ENCODE data around the gene CD33. TPM values are rescaled to one million over a fixed set of nuclear protein-coding genes. Genes with fewer than 3 reads are reported as not detected.
A peak's percentile ranks its signal among the peaks of the same experiment; 100 is the strongest.

Gene CD33
- total and polyA plus RNA-seq, 8 donors, result 3.3 to 26.4 (median 4.3) TPM

- DNase-seq (no peak), ATAC-seq (no peak)
- H3K4me1 ChIP-seq, result peaks cover 0 to 6% of the 10 kb centered on the region in 2 donors
- no peak for TF ChIP-seq CTCF (IDR thresholded peaks at IDR 0.05)
- no peak overlapping the region for H3K4me3 ChIP-seq
- H3K27ac ChIP-seq, result no peak overlapping the region
- intact Hi-C loops (cut with DNase I), result no loop called here
- no peaks in the 10 kb centered on the region for H3K9me3 ChIP-seq
- peaks cover 0 to 13% of the 10 kb centered on the region in 2 donors for H3K27me3 ChIP-seq
- peaks cover 0 to 28% of the 10 kb centered on the region in 2 donors for H3K36me3 ChIP-seq
Measured at GRCh38 chr19:51240866-51241265, 16.0 kb downstream of the CD33 start.

GRCh38 chr19:51242881-51243630 lies 18.2 kb downstream of the CD33 start:
- no peak for TF ChIP-seq CTCF (IDR thresholded peaks at IDR 0.05)
- Histone ChIP-seq H3K4me1 (peaks cover 0 to 14% of the 10 kb centered on the region in 2 donors), H3K36me3 (peaks cover 0 to 17% of the 10 kb centered on the region in 2 donors), H3K27ac (no peak overlapping the region), H3K4me3 (no peak overlapping the region), H3K9me3 (no peaks in the 10 kb centered on the region), H3K27me3 (peaks cover 0 to 5% of the 10 kb centered on the region in 2 donors)
- no peak for DNase-seq
- no peak for ATAC-seq
- intact Hi-C loops (cut with DNase I), result no loop called here

- Histone ChIP-seq H3K4me1 (peaks cover 0 to 19% of the 10 kb centered on the region in 2 donors), H3K9me3 (no peaks in the 10 kb centered on the region), H3K4me3 (no peak overlapping the region), H3K27ac (peak overlapping the region in 1 of 2 donors; percentile 51), H3K36me3 (no peaks in the 10 kb centered on the region), H3K27me3 (peaks cover 0 to 8% of the 10 kb centered on the region in 2 donors)
- ATAC-seq (peak; percentile 31), DNase-seq (no peak)
- TF ChIP-seq CTCF (IDR thresholded peaks at IDR 0.05), result no peak
- intact Hi-C loops (cut with DNase I), result no loop called here
Measured at GRCh38 chr19:51246164-51246552, 21.3 kb downstream of the CD33 start.

GRCh38 chr19:51247972-51248590 lies 23.2 kb downstream of the CD33 start:
- Histone ChIP-seq H3K9me3 (no peaks in the 10 kb centered on the region), H3K27ac (no peak overlapping the region), H3K4me1 (peaks cover 0 to 18% of the 10 kb centered on the region in 2 donors), H3K27me3 (peaks cover 0 to 18% of the 10 kb centered on the region in 2 donors), H3K4me3 (no peak overlapping the region), H3K36me3 (no peaks in the 10 kb centered on the region)
- DNase-seq, result no peak
- intact Hi-C loops (cut with DNase I), result no loop called here
- ATAC-seq, result no peak
- no peak for TF ChIP-seq CTCF (IDR thresholded peaks at IDR 0.05)

GRCh38 chr19:51250786-51251467 lies 26.0 kb downstream of the CD33 start, which contains the start of gene SIGLECL1:
TSS of gene SIGLECL1 (plus strand) at chr19:51251080. CDS start at chr19:51264073, 12,993 bp downstream.
- intact Hi-C loops (cut with DNase I), result no loop called here
- ATAC-seq, result no peak
- no peaks in the 10 kb centered on the region for H3K9me3 ChIP-seq
- peaks cover 0 to 17% of the 10 kb centered on the region in 2 donors for H3K4me1 ChIP-seq
- peaks cover 0 to 26% of the 10 kb centered on the region in 2 donors for H3K27me3 ChIP-seq
- peak in 1 of 4 donors; percentile 50 for DNase-seq
- no peak within 1 kb of the TSS for H3K27ac ChIP-seq
- no peak within 1 kb of the TSS for H3K4me3 ChIP-seq
- TF ChIP-seq CTCF (IDR thresholded peaks at IDR 0.05), result no peak
- no peaks in the 10 kb centered on the region for H3K36me3 ChIP-seq
